LNCAP (cell line): Measurements from ENCODE around the gene NFS1.

Experiments
- CTCF ChIP-seq: fragments of 450-650 bp; IDR thresholded peaks from 2 replicates; pipeline ENCODE4 v1.5.1; 2017; ENCODE audit warnings: mild to moderate bottlenecking

NFS1 gene

GRCh38 chr20:35665949-35666288, 33.2 kb downstream of the NFS1 start:
- TF ChIP-seq CTCF, result no peak

- TF ChIP-seq CTCF, result no peak
Observed at GRCh38 chr20:35664466-35665206, 34.5 kb downstream of the NFS1 start, which contains the start of the genes CPNE1 and RBM12. TSS of gene CPNE1 (minus strand) at chr20:35664900. CDS start at chr20:35632923, 31,977 bp downstream. TSS of gene RBM12 (minus strand) at chr20:35664900. CDS start at chr20:35655322, 9,578 bp downstream.

- no peak for TF ChIP-seq CTCF
Observed at GRCh38 chr20:35663516-35664465, 35.4 kb downstream of the NFS1 start.

- no peak for TF ChIP-seq CTCF
Observed at GRCh38 chr20:35662551-35662950, 36.6 kb downstream of the NFS1 start.

- no peak for TF ChIP-seq CTCF
Observed at GRCh38 chr20:35661908-35662307, 37.2 kb downstream of the NFS1 start.

GRCh38 chr20:35661053-35661452, 38.1 kb downstream of the NFS1 start:
- no peak for TF ChIP-seq CTCF

- TF ChIP-seq CTCF, result no peak
Observed at GRCh38 chr20:35660122-35660937, 38.8 kb downstream of the NFS1 start.
